Lower lobe of right lung (tissue), 2 donors: Measurements from ENCODE around the gene GRP. TPM values are rescaled to one million over a fixed set of nuclear protein-coding genes. Genes with fewer than 3 reads are reported as not detected.
"Not testable (repeated sequence)": the region's sequence is repeated elsewhere in the genome, so short reads cannot be mapped to it uniquely, and the experiment has no call there.

Experiments
- ATAC-seq, 2 donors: fragments of 200-7000 bp; cut with Tn5 transposase; one replicate each; pipeline ENCODE4 v1.9.1; 2020 to 2022; ENCODE audit warnings: mild to moderate bottlenecking in 2 of 2, moderate library complexity in 2 of 2
- DNase-seq: peaks from one replicate; pipeline ENCODE4 v3.0.0-alpha.2; 2020
- H3K27ac ChIP-seq: fragments of 200-600 bp; one replicate; pipeline ENCODE4 v1.8.0; 2022
- H3K27me3 ChIP-seq: fragments of 200-600 bp; one replicate; pipeline ENCODE4 v1.8.0; 2022; ENCODE audit warnings: low read depth
- H3K36me3 ChIP-seq: fragments of 200-600 bp; one replicate; pipeline ENCODE4 v1.8.0; 2022; ENCODE audit warnings: mild to moderate bottlenecking
- H3K4me1 ChIP-seq: fragments of 200-600 bp; one replicate; pipeline ENCODE4 v1.8.0; 2022
- H3K4me3 ChIP-seq: fragments of 200-600 bp; one replicate; pipeline ENCODE4 v1.8.0; 2022; ENCODE audit warnings: mild to moderate bottlenecking
- H3K9me3 ChIP-seq: fragments of 200-600 bp; one replicate; pipeline ENCODE4 v1.8.0; 2022
- CTCF ChIP-seq: fragments of 200-600 bp; IDR thresholded peaks from one replicate; pipeline ENCODE4 v1.8.0; 2022; ENCODE audit warnings: antibody characterized with exemption, mild to moderate bottlenecking
- intact Hi-C: fragments of 100-400 bp; cut with DNase I; formaldehyde crosslinking; loops from one replicate; pipeline ENCODE4 v1.11.0; 2022
- total RNA-seq: library from RNA; stranded (reverse); fragmentation: NEBNext Ultra II Directional; extraction: Animal tissue kit (Norgen Biotek cat#: 25700); gene quantifications from one replicate; pipeline ENCODE4 v1.2.1, GENCODE V29; 2021
- donor health status: DM: no; HTN: yes; CAD: no; lungs with severe emphysema.

Gene GRP
- total RNA-seq, 1 donor from 2014 or later: 1.7 TPM

DNA sequence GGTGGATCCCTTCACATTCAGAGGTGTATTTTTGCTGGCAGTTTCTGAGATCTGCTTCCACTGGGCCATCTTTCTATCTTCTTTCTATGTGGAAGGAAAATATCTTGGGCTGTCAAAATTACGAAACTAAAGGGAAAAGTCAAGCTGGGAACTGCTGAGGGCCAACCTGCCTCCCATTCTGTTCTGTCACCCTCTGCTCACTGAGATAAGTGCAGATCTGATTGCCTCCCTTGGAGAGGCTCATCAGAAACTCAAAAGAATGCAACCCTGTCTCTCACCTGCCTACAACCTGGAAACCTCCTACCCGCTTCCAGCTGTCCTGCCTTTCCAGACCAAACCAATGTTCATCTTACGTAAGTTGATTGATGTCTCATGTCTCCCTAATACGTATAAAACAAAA is 26.8 kb downstream of the GRP start:
- DNase-seq (no peak), ATAC-seq (no peak)
- no peak overlapping the region for H3K4me3 ChIP-seq
- intact Hi-C loops: no loop called here
- H3K27ac ChIP-seq: no peak overlapping the region
- no peak for TF ChIP-seq CTCF
- H3K27me3 ChIP-seq: peaks cover 7% of the 10 kb centered on the region
- H3K36me3 ChIP-seq: no peaks in the 10 kb centered on the region
- no peaks in the 10 kb centered on the region for H3K9me3 ChIP-seq
- H3K4me1 ChIP-seq: no peaks in the 10 kb centered on the region

GRCh38 chr18:59249199-59249774 is 29.3 kb downstream of the GRP start:
- Histone ChIP-seq H3K27me3 (peaks cover 11% of the 10 kb centered on the region), H3K36me3 (no peaks in the 10 kb centered on the region), H3K4me1 (no peaks in the 10 kb centered on the region), H3K27ac (no peak overlapping the region), H3K4me3 (no peak overlapping the region), H3K9me3 (no peaks in the 10 kb centered on the region)
- ATAC-seq (peak; percentile 41 to 49), DNase-seq (no peak)
- intact Hi-C loops: no loop called here
- peak; percentile 71 for TF ChIP-seq CTCF

DNA sequence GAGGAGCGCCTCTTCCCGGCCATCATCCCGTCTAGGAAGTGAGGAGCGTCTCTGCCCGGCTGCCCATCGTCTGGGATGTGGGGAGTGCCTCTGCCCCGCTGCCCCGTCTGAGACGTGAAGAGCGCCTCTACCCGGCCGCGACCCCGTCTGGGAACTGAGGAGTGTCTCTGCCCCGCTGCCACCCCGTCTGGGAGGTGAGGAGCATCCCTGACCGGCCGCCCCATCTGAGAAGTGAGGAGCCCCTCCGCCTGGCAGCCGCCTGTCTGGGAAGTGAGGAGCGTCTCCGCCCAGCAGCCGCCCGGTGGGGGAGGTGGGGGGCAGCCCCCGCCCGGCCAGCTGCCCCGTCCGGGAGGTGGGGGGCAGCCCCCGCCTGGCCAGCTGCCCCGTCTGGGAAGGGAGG is 35.5 kb downstream of the GRP start:
- H3K36me3 ChIP-seq, ATAC-seq, H3K4me3 ChIP-seq, H3K27ac ChIP-seq, H3K9me3 ChIP-seq, H3K4me1 ChIP-seq, DNase-seq, intact Hi-C loops: not testable (repeated sequence)
- peaks cover 13% of the 10 kb centered on the region for H3K27me3 ChIP-seq

DNA sequence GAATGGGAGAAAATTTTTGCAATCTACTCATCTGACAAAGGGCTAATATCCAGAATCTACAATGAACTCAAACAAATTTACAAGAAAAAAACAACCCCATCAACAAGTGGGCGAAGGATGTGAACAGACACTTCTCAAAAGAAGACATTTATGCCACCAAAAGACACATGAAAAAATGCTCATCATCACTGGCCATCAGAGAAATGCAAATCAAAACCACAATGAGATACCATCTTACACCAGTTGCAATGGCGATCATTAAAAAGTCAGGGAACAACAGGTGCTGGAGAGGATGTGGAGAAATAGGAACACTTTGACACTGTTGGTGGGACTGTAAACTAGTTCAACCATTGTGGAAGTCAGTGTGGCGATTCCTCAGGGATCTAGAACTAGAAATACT is 41.9 kb downstream of the GRP start:
- H3K4me1 ChIP-seq, H3K4me3 ChIP-seq, H3K9me3 ChIP-seq, DNase-seq, H3K27ac ChIP-seq, intact Hi-C loops, ATAC-seq, H3K36me3 ChIP-seq: not testable (repeated sequence)
- H3K27me3 ChIP-seq: peaks cover 44% of the 10 kb centered on the region

DNA sequence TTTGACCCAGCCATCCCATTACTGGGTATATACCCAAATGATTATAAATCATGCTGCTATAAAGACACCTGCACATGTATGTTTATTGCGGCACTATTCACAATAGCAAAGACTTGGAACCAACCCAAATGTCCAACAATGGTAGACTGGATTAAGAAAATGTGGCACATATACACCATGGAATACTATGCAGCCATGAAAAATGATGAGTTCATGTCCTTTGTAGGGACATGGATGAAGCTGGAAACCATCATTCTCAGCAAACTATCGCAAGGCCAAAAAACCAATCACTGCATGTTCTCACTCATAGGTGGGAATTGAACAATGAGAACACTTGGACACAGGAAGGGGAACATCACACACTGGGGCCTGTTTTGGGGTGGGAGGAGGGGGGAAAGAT is 42.3 kb downstream of the GRP start:
- H3K36me3 ChIP-seq, H3K4me1 ChIP-seq, intact Hi-C loops, DNase-seq, ATAC-seq, H3K4me3 ChIP-seq, H3K27ac ChIP-seq, H3K9me3 ChIP-seq: not testable (repeated sequence)
- H3K27me3 ChIP-seq: peaks cover 44% of the 10 kb centered on the region

- ATAC-seq (no peak), DNase-seq (no peak)
- intact Hi-C loops: no loop called here
- H3K9me3 ChIP-seq: no peaks in the 10 kb centered on the region
- H3K27ac ChIP-seq: no peak overlapping the region
- no peak for TF ChIP-seq CTCF
- no peak overlapping the region for H3K4me3 ChIP-seq
- peaks cover 57% of the 10 kb centered on the region for H3K27me3 ChIP-seq
- H3K4me1 ChIP-seq: peaks cover 11% of the 10 kb centered on the region
- H3K36me3 ChIP-seq: no peaks in the 10 kb centered on the region
Measured at GRCh38 chr18:59263661-59264060, 43.7 kb downstream of the GRP start.

GRCh38 chr18:59264121-59264571 is 44.2 kb downstream of the GRP start:
- ATAC-seq: no peak
- no peaks in the 10 kb centered on the region for H3K36me3 ChIP-seq
- no peak overlapping the region for H3K4me3 ChIP-seq
- intact Hi-C loops: no loop called here
- DNase-seq: no peak
- H3K4me1 ChIP-seq: peaks cover 15% of the 10 kb centered on the region
- no peak overlapping the region for H3K27ac ChIP-seq
- H3K9me3 ChIP-seq: no peaks in the 10 kb centered on the region
- peaks cover 61% of the 10 kb centered on the region for H3K27me3 ChIP-seq
- TF ChIP-seq CTCF: no peak
